Astrocyte (in vitro differentiated cells and primary cell): ENCODE measurements around the gene IL4I1. TPM values are rescaled to one million over a fixed set of nuclear protein-coding genes. Genes with fewer than 3 reads are reported as not detected.
A peak's percentile ranks its signal among the peaks of the same experiment; 100 is the strongest.

Experiments used
- DNase-seq: peaks from one replicate; pipeline ENCODE4 v3.0.0-alpha.2; 2010; ENCODE audit warnings: low read depth
- FAIRE-seq: peaks from 2 replicates; lab custom pipeline; 2011; peaks lifted over from hg19 to GRCh38; lab: Jason Lieb, UNC
- H2AFZ ChIP-seq: 2 replicates; pipeline ENCODE4 v1.6.0; 2012; ENCODE audit warnings: low read depth, low read length, inconsistent platforms
- H3K27ac ChIP-seq: 2 replicates; pipeline ENCODE4 v1.5.1; 2011; ENCODE audit warnings: low read depth, low read length, inconsistent platforms
- H3K27me3 ChIP-seq: 2 replicates; pipeline ENCODE4 v1.6.0; 2011; ENCODE audit warnings: low read length, inconsistent platforms; ENCODE audit not compliant: insufficient read depth
- H3K36me3 ChIP-seq: 2 replicates; pipeline ENCODE4 v1.5.1; 2011; ENCODE audit warnings: low read length, inconsistent platforms; ENCODE audit not compliant: insufficient read depth
- H3K4me1 ChIP-seq: 2 replicates; pipeline ENCODE4 v1.5.1; 2011; ENCODE audit warnings: low read length, inconsistent platforms; ENCODE audit not compliant: insufficient read depth
- H3K4me2 ChIP-seq: 2 replicates; pipeline ENCODE4 v1.6.0; 2012; ENCODE audit warnings: low read length, inconsistent platforms
- H3K4me3 ChIP-seq: 2 replicates; pipeline ENCODE4 v1.5.1; 2011; ENCODE audit warnings: low read depth, mild to moderate bottlenecking, low read length, inconsistent platforms; ENCODE audit not compliant: insufficient read depth
- H3K79me2 ChIP-seq: 2 replicates; pipeline ENCODE4 v1.6.0; 2012; ENCODE audit warnings: mild to moderate bottlenecking, low read length, inconsistent platforms; ENCODE audit not compliant: insufficient read depth
- H3K9ac ChIP-seq: 2 replicates; pipeline ENCODE4 v1.6.0; 2012; ENCODE audit warnings: mild to moderate bottlenecking, low read length, inconsistent platforms
- H3K9me3 ChIP-seq: 2 replicates; pipeline ENCODE4 v1.5.1; 2012; ENCODE audit warnings: low read depth, mild to moderate bottlenecking, low read length, inconsistent platforms; ENCODE audit not compliant: insufficient read depth
- H4K20me1 ChIP-seq: 2 replicates; pipeline ENCODE4 v1.6.0; 2012; ENCODE audit warnings: low read length, inconsistent platforms; ENCODE audit not compliant: insufficient read depth
- H3K27ac Mint-ChIP-seq: one replicate; pipeline ENCODE4 v1.8.0; 2021; ENCODE audit warnings: mild to moderate bottlenecking, mixed read lengths; ENCODE audit not compliant: unreplicated experiment
- H3K27me3 Mint-ChIP-seq: one replicate; pipeline ENCODE4 v1.8.0; 2021; ENCODE audit warnings: low read depth, mixed read lengths; ENCODE audit not compliant: unreplicated experiment
- H3K36me3 Mint-ChIP-seq: one replicate; pipeline ENCODE4 v1.8.0; 2021; ENCODE audit warnings: low read depth, mixed read lengths; ENCODE audit not compliant: unreplicated experiment
- H3K4me1 Mint-ChIP-seq: one replicate; pipeline ENCODE4 v1.8.0; 2021; ENCODE audit warnings: low read depth, mixed read lengths; ENCODE audit not compliant: unreplicated experiment
- H3K4me3 Mint-ChIP-seq: one replicate; pipeline ENCODE4 v1.8.0; 2021; ENCODE audit warnings: mild to moderate bottlenecking, moderate library complexity, mixed read lengths; ENCODE audit not compliant: unreplicated experiment
- H3K9me3 Mint-ChIP-seq: one replicate; pipeline ENCODE4 v1.8.0; 2021; ENCODE audit warnings: mild to moderate bottlenecking, mixed read lengths; ENCODE audit not compliant: unreplicated experiment
- CTCF ChIP-seq: IDR thresholded peaks from 2 replicates; pipeline ENCODE4 v1.5.1; 2011; ENCODE audit warnings: low read depth, mild to moderate bottlenecking, inconsistent platforms, low read length, moderate library complexity; ENCODE audit not compliant: insufficient read depth
- EZH2 ChIP-seq: IDR thresholded peaks from 2 replicates; pipeline ENCODE4 v1.6.1; 2012; ENCODE audit warnings: mild to moderate bottlenecking, low read length, inconsistent platforms; ENCODE audit not compliant: insufficient read depth
- total RNA-seq: library from RNA; stranded (reverse); gene quantifications from 2 replicates; pipeline ENCODE4 v1.2.1, GENCODE V29; 2021

IL4I1 gene
- total RNA-seq, 1 donor from 2014 or later: 0.27 TPM

- H2AFZ ChIP-seq: no peak overlapping the region
- no peaks in the 10 kb centered on the region for H3K36me3 ChIP-seq
- H3K4me3 ChIP-seq: no peak overlapping the region
- peaks cover 21% of the 10 kb centered on the region for H3K4me1 Mint-ChIP-seq
- H3K4me2 ChIP-seq: no peak overlapping the region
- peaks cover 76% of the 10 kb centered on the region for H4K20me1 ChIP-seq
- H3K27me3 Mint-ChIP-seq: no peaks in the 10 kb centered on the region
- H3K9me3 ChIP-seq: no peaks in the 10 kb centered on the region
- H3K9me3 Mint-ChIP-seq: peaks cover 2% of the 10 kb centered on the region
- H3K9ac ChIP-seq: no peak overlapping the region
- no peak overlapping the region for H3K27ac Mint-ChIP-seq
- peaks cover 53% of the 10 kb centered on the region for H3K79me2 ChIP-seq
- peaks cover 34% of the 10 kb centered on the region for H3K4me1 ChIP-seq
- FAIRE-seq (no peak), DNase-seq (no peak)
- H3K27ac ChIP-seq: no peak overlapping the region
- H3K27me3 ChIP-seq: no peaks in the 10 kb centered on the region
- H3K36me3 Mint-ChIP-seq: peaks cover 12% of the 10 kb centered on the region
- H3K4me3 Mint-ChIP-seq: no peak overlapping the region
- TF ChIP-seq EZH2 (no peak), CTCF (no peak)
These were observed 42.1 kb downstream of the IL4I1 start for GRCh38 chr19:49854378-49855263.

GRCh38 chr19:49853852-49854377, 42.8 kb downstream of the IL4I1 start:
- peaks cover 57% of the 10 kb centered on the region for H3K79me2 ChIP-seq

More at GRCh38 chr19:49853852-49854377, 42.8 kb downstream of the IL4I1 start:
- Histone ChIP-seq H2AFZ (no peak overlapping the region), H3K9ac (no peak overlapping the region), H4K20me1 (peaks cover 73% of the 10 kb centered on the region), H3K9me3 (no peaks in the 10 kb centered on the region), H3K4me1 (peaks cover 30% of the 10 kb centered on the region), H3K4me2 (peak overlapping the region; percentile 7), H3K4me3 (no peak overlapping the region), H3K27ac (no peak overlapping the region), H3K36me3 (no peaks in the 10 kb centered on the region), H3K27me3 (no peaks in the 10 kb centered on the region)
- DNase-seq (no peak), FAIRE-seq (no peak)
- Mint-ChIP-seq H3K27ac (no peak overlapping the region), H3K4me1 (peaks cover 18% of the 10 kb centered on the region), H3K27me3 (no peaks in the 10 kb centered on the region), H3K9me3 (peaks cover 7% of the 10 kb centered on the region), H3K36me3 (peaks cover 14% of the 10 kb centered on the region), H3K4me3 (peak overlapping the region; percentile 54)
- TF ChIP-seq EZH2: no peak
- TF ChIP-seq CTCF: no peak
